HG02970 (cell line): ENCODE data around the gene DDX54.
"Not testable (repeated sequence)": the region's sequence is repeated elsewhere in the genome, so short reads cannot be mapped to it uniquely, and the experiment has no call there.

Experiments used
- ATAC-seq: cut with Tn5 transposase; IDR thresholded peaks from one replicate; pipeline ENCODE4 v1.9.1; 2021; ENCODE audit warnings: mild to moderate bottlenecking, moderate library complexity, moderate number of reproducible peaks; ENCODE audit not compliant: unreplicated experiment, low FRiP score

DDX54 gene

GRCh38 chr12:113129664-113130456, 55.4 kb downstream of the DDX54 start:
- no peak for ATAC-seq

DNA sequence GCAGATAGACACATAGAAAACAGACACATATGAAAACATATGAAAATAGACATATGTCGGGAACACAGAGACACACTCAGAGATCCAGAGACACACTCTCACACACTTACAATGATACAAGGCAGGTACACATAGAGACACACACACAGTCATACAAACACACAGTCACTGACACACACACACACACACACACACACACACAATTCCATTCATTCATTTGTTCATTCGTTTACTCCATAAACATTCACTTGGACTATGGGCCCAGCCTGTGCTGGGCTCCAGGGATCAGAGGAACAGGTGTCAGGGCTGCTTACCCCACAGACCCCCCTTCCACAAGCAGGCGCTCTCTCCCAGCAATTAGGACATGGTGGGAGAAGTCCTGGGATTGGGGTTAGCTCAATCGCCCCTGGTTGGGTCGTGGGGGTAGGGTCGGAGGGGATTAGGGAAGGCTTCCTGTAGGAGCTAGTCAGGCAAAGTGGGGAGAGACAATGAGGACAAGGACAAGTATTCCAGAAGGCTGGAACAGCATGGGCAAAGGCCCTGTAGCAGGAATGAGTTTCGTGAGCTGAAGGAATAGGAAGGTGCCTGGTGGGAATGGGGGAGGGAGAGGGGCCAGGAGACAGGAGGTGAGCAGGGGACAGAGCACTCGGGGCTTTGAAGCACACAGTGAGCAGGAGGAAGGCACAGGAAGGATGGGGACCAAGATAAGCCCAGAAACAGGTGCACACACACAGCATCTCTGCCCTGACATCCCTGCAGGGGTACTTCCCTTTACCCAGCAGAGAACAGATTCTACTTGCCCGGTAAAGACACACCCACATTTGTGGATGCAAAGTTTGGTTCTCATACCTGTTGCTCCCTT, 56.2 kb downstream of the DDX54 start:
- no peak for ATAC-seq

DNA sequence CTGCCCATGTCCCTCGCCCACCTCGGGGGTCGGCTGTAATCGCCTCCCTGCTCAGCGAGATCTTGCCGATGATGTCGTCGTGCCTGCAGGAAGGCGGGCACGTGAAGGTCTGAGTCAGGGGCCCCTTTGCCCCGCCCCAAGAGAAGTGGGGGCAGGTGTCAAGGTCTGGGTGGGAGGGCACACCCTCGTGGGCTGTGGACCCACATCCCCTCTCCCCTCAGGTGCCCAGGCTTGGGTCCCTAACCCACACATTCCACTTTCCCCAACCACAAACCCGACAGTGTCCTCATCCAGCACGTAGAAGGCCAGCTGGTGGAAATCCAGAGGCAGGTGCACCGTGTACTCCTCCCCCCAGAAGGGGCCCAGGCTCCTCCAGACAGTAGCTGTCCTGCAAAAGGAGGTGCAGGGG, 57.5 kb downstream of the DDX54 start:
- no peak for ATAC-seq

DNA sequence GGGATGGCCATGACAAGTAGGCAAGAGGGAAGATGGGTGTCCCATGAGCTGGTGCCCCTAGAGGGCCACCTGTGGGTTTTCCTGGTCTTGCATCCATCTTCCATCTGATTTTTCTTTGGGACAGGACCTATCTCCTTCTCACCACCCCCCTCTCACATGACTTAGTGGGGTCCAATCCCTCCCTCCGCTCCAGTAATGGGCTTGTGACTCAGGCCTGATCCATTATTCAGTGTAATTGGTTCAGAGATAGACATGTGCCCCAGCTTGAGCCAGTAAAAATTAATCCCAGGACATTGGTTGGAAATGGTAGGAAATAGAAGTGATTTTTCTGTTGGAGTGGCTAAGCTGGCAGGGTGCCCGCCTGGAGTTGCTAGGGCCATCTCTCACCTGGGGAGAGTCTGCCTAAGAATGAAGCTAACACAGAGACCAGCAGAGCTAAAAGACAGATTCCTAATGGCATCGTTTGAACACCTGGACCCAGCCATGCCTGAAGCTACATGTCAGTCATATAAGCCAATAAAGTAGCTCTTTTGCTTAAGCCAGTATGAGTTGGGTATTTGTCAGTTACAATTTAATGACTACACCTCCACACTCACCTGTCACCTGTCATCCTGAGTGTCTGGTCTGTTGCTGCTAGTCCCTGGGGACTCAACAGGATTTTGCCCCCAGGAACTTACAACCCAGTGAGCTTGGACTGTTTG, 64.5 kb downstream of the DDX54 start:
- ATAC-seq: no peak

GRCh38 chr12:113119980-113120669, 65.2 kb downstream of the DDX54 start:
- no peak for ATAC-seq

DNA sequence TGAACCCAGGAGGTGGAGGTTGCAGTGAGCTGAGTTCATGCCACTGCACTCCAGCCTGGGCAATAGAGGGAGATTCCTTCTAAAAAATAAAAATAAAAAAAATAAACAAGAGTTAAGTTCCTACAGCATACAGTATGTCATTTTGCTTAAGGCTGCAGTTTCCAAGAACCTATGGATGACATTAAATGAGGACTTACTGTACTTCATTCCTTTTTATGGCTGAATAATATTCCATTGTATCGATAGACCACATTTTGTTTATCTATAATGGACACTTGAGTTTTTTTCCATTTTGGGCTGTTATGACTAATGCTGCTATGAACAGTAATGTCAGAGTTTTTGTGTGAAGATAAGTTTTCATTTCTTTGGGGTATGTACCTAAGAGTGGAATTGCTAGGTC, 67.1 kb downstream of the DDX54 start:
- no peak for ATAC-seq

GRCh38 chr12:113117684-113118083, 67.6 kb downstream of the DDX54 start:
- not testable (repeated sequence) for ATAC-seq

- ATAC-seq: no peak
These were observed 68.4 kb downstream of the DDX54 start for GRCh38 chr12:113116875-113117274.

GRCh38 chr12:113115455-113116126, 69.7 kb downstream of the DDX54 start:
- ATAC-seq: no peak

DNA sequence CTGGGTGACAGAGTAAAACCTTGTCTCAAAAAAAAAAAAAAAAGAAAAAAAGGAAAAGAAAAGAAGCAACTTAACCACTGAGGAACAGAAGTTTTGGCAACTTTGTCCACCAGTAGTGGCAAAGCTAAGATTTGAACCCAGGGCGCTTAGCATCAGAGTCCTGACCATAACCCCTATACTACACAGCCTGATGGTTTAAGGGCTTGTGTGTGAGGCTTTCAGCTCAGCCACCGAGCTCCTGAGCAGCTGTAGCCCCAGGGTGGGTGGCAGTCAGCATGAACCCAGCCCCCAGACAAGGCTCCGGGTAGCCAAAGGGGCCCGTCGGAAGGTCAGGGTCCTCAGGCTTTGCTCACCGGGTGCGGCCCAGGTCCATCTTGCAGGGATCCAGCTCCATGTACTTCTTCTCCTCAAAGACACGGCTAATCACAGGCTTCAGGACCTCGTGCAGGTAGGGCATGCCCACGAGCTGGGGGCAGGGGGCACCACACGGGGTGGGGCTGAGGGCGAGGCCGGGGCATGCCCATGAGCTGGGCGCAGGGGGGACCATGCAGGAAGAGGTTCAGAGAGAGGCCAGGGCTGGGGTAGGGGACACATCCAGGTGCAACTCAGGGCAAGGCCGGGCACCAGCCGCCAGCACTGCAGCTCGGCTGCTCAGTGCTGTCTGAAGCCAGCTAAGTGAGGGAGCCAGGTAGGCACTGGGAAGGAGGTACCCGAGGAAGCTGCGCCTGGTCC, 70.7 kb downstream of the DDX54 start:
- ATAC-seq: no peak

- no peak for ATAC-seq
These were observed 71.9 kb downstream of the DDX54 start for GRCh38 chr12:113113397-113113796.

- ATAC-seq: no peak
These were observed 73.0 kb downstream of the DDX54 start for GRCh38 chr12:113112043-113112899.

GRCh38 chr12:113111247-113111646, 74.0 kb downstream of the DDX54 start:
- no peak for ATAC-seq

DNA sequence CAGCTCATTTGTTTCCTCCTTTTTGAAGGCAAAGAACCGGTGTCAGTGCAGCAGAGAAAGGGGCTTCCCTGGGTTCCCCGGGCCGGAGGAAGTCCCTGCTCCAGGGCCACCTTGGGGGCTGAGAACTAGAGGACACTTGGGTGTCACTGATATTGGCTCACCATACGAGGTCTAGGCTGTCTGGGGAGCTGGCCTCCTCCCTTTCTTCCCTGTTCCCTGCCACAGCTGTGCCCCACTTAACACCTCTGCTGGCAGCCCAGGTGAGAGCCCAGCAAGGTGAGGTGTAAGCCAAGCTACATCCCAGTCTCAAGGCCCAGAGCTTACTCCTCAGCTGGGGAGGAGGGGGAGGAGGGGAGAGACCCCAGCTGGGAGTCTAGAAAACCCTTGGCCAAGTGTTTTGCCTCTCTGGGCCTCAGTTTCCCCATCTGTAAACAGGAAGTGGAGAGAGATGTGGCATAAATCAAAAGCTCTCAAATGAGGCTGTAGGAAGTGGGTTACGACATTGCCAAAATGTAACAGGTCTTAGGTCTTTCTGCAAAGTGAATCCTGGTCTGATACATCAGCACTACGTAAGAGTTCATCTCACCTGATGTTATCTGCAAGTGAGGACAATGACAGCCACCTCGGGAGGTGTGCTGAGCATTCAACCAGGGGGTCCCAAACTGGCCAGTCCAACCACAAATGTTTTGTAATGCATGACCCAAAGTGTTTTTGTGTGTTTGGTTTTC, 75.2 kb downstream of the DDX54 start:
- ATAC-seq: no peak

GRCh38 chr12:113109360-113109759, 75.9 kb downstream of the DDX54 start:
- ATAC-seq: no peak

DNA sequence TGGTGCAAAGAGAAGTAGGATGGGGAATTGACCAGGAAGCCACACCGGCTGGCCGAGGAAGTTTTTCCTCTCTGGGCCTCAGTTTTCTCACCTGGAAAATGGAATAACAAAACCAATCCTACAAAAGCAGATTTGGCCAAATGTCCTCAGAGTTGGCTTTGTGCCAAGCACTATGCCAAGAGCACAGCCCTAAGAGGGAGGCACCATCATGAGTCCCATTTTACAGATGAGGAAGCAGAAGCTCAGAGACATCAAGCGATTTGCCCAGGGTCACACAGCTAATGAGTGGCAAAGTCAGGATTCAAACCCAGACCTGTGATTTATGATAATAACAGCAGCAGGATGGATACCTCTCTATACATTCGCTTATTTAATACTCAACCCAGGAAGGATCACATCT, 77.0 kb downstream of the DDX54 start:
- ATAC-seq: no peak
